HL-60 (cell line): Measurements from ENCODE around the gene NTN3.

Experiments
- DNase-seq, 2 experiments: peaks; one replicate each; pipeline ENCODE4 v3.0.0-alpha.2; 2010 to 2020; ENCODE audit warnings: low read depth in 1 of 2, low spot score in 1 of 2
- H3K27ac ChIP-seq: fragments of 250-450 bp; sonication (Bioruptor Pico); replicated peaks from 2 replicates; pipeline ENCODE4 v1.5.1; 2020; ENCODE audit warnings: mild to moderate bottlenecking, moderate library complexity
- H3K27me3 ChIP-seq: fragments of 250-450 bp; sonication (Bioruptor Pico); 2 replicates; pipeline ENCODE4 v1.5.1; 2021; ENCODE audit warnings: mild to moderate bottlenecking, moderate library complexity; ENCODE audit not compliant: insufficient read depth, poor library complexity, severe bottlenecking
- H3K4me3 ChIP-seq: replicated peaks from 2 replicates; pipeline ENCODE4 v1.5.1; 2011; ENCODE audit warnings: mild to moderate bottlenecking, control low read depth, low read length; ENCODE audit not compliant: insufficient read depth
- GABPA ChIP-seq: IDR thresholded peaks from 2 replicates; pipeline ENCODE4 v1.6.1; 2012; ENCODE audit warnings: low read depth
- POLR2AphosphoS5 ChIP-seq: IDR thresholded peaks from 2 replicates; pipeline ENCODE4 v1.6.1; 2012; ENCODE audit warnings: low read depth
- REST ChIP-seq: IDR thresholded peaks from 2 replicates; pipeline ENCODE4 v1.6.1; 2012; ENCODE audit warnings: low read depth; ENCODE audit not compliant: insufficient replicate concordance
- SPI1 ChIP-seq: IDR thresholded peaks from 2 replicates; pipeline ENCODE4 v1.6.1; 2012; ENCODE audit warnings: low read depth, mild to moderate bottlenecking, borderline replicate concordance
- TF ChIP-seq, protein P1 (sequence below): IDR thresholded peaks from one replicate; pipeline ENCODE4 v1.5.1; 2011; ENCODE audit warnings: low read length, control low read depth, inconsistent platforms; ENCODE audit not compliant: insufficient read depth

NTN3 gene

GRCh38 chr16:2455081-2455845 lies 15.8 kb upstream of the NTN3 start:
- no peaks in the 10 kb centered on the region for H3K27me3 ChIP-seq
- no peak overlapping the region for H3K27ac ChIP-seq
- no peak overlapping the region for H3K4me3 ChIP-seq
- TF ChIP-seq SPI1 (no peak), REST (no peak), GABPA (no peak), POLR2AphosphoS5 (no peak)
- TF ChIP-seq, protein P1, sequence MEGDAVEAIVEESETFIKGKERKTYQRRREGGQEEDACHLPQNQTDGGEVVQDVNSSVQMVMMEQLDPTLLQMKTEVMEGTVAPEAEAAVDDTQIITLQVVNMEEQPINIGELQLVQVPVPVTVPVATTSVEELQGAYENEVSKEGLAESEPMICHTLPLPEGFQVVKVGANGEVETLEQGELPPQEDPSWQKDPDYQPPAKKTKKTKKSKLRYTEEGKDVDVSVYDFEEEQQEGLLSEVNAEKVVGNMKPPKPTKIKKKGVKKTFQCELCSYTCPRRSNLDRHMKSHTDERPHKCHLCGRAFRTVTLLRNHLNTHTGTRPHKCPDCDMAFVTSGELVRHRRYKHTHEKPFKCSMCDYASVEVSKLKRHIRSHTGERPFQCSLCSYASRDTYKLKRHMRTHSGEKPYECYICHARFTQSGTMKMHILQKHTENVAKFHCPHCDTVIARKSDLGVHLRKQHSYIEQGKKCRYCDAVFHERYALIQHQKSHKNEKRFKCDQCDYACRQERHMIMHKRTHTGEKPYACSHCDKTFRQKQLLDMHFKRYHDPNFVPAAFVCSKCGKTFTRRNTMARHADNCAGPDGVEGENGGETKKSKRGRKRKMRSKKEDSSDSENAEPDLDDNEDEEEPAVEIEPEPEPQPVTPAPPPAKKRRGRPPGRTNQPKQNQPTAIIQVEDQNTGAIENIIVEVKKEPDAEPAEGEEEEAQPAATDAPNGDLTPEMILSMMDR: no peak
- no peak for DNase-seq

GRCh38 chr16:2456551-2457153 lies 14.4 kb upstream of the NTN3 start:
- Histone ChIP-seq H3K27ac (no peak overlapping the region), H3K4me3 (no peak overlapping the region), H3K27me3 (no peaks in the 10 kb centered on the region)
- no peak for TF ChIP-seq GABPA
- no peak for TF ChIP-seq SPI1
- no peak; the same call in 1 of the 2 replicates for TF ChIP-seq POLR2AphosphoS5
- TF ChIP-seq, protein P1: no peak
- TF ChIP-seq REST: no peak
- no peak for DNase-seq

- no peak overlapping the region for H3K27ac ChIP-seq
- no peak for TF ChIP-seq REST
- no peak for TF ChIP-seq POLR2AphosphoS5
- TF ChIP-seq GABPA: no peak
- TF ChIP-seq, protein P1: no peak
- no peak for TF ChIP-seq SPI1
- no peak overlapping the region for H3K4me3 ChIP-seq
- DNase-seq: no peak
- no peaks in the 10 kb centered on the region for H3K27me3 ChIP-seq
These were observed 13.8 kb upstream of the NTN3 start for GRCh38 chr16:2457267-2457666.
